GM23248 (cell line): Measurements from ENCODE around the gene L3MBTL1.

Source experiments
- EZH2 ChIP-seq: fragments of 200-600 bp; sonication (generic); IDR thresholded peaks from 2 replicates; pipeline ENCODE4 v1.6.1; 2018; ENCODE audit warnings: antibody characterized with exemption, mild to moderate bottlenecking; ENCODE audit not compliant: insufficient read depth, poor library complexity, severe bottlenecking
- EZH2phosphoT487 ChIP-seq: fragments of 200-600 bp; sonication (generic); IDR thresholded peaks from 2 replicates; pipeline ENCODE4 v1.6.1; 2018; ENCODE audit warnings: antibody characterized with exemption, moderate library complexity, mild to moderate bottlenecking, low read depth; ENCODE audit not compliant: insufficient read depth

GRCh38 chr20:43514648-43514999, 7.1 kb downstream of the L3MBTL1 start:
- TF ChIP-seq EZH2 (no peak), EZH2phosphoT487 (no peak)
